GM21619 (cell line): ENCODE results near the gene SLC9A3.

ENCODE experiments used
- ATAC-seq: cut with Tn5 transposase; IDR thresholded peaks from one replicate; pipeline ENCODE4 v1.9.1; 2021; ENCODE audit not compliant: unreplicated experiment

SLC9A3 gene

GRCh38 chr5:446883-447263, 77.4 kb downstream of the SLC9A3 start:
- no peak for ATAC-seq

- ATAC-seq, result no peak
These were observed 78.0 kb downstream of the SLC9A3 start for GRCh38 chr5:446066-446882.

- ATAC-seq, result no peak
These were observed 78.7 kb downstream of the SLC9A3 start for GRCh38 chr5:445591-445990.

- no peak for ATAC-seq
These were observed 80.0 kb downstream of the SLC9A3 start for GRCh38 chr5:444226-444625.

GRCh38 chr5:443239-444151, 80.8 kb downstream of the SLC9A3 start:
- peak; percentile 14 for ATAC-seq

- peak; percentile 85 for ATAC-seq
These were observed 81.7 kb downstream of the SLC9A3 start, which contains the start of gene EXOC3 for GRCh38 chr5:442335-443238. EXOC3 (plus strand) TSS chr5:443176; CDS start chr5:446206, 3,030 bp downstream.

GRCh38 chr5:441996-442334, 82.3 kb downstream of the SLC9A3 start:
- no peak for ATAC-seq

GRCh38 chr5:440401-441201, 83.6 kb downstream of the SLC9A3 start:
- ATAC-seq, result no peak

- no peak for ATAC-seq
These were observed 84.6 kb downstream of the SLC9A3 start for GRCh38 chr5:439636-440035.

GRCh38 chr5:439181-439580, 85.1 kb downstream of the SLC9A3 start:
- ATAC-seq, result no peak

- no peak for ATAC-seq
These were observed 85.7 kb downstream of the SLC9A3 start for GRCh38 chr5:438481-438981.

GRCh38 chr5:437281-437771, 86.9 kb downstream of the SLC9A3 start:
- ATAC-seq, result no peak

GRCh38 chr5:436641-436975, 87.6 kb downstream of the SLC9A3 start:
- no peak for ATAC-seq

GRCh38 chr5:435961-436640, 88.1 kb downstream of the SLC9A3 start:
- ATAC-seq, result no peak

- ATAC-seq, result no peak
These were observed 89.0 kb downstream of the SLC9A3 start for GRCh38 chr5:435156-435790.

GRCh38 chr5:434443-435146, 89.7 kb downstream of the SLC9A3 start:
- no peak for ATAC-seq

- ATAC-seq, result no peak
These were observed 90.4 kb downstream of the SLC9A3 start for GRCh38 chr5:433836-434235.
